DOHH2 (cell line): ENCODE measurements around the gene RSF1.

Experiments used
- H3F3A ChIP-seq: fragments of 200-600 bp; sonication (generic), shearing (Covaris generic); 2 replicates; pipeline ENCODE4 v1.6.0; 2016; ENCODE audit warnings: antibody characterized with exemption, mild to moderate bottlenecking; ENCODE audit not compliant: control insufficient read depth, insufficient read depth
- H3K27ac ChIP-seq: fragments of 200-600 bp; sonication (generic); 2 replicates; pipeline ENCODE4 v1.5.1; 2014; ENCODE audit warnings: low read depth, mild to moderate bottlenecking, low read length, moderate library complexity
- H3K27me3 ChIP-seq: fragments of 200-600 bp; sonication (generic); 2 replicates; pipeline ENCODE4 v1.6.1; 2014; ENCODE audit warnings: mild to moderate bottlenecking, low read length, mixed read lengths; ENCODE audit not compliant: control insufficient read depth
- H3K36me3 ChIP-seq: fragments of 200-600 bp; sonication (generic); 2 replicates; pipeline ENCODE4 v1.6.1; 2014; ENCODE audit warnings: mild to moderate bottlenecking, low read length, moderate library complexity, mixed read lengths; ENCODE audit not compliant: control insufficient read depth
- H3K4me1 ChIP-seq: fragments of 200-600 bp; sonication (generic); 2 replicates; pipeline ENCODE4 v1.6.1; 2014; ENCODE audit warnings: mild to moderate bottlenecking, low read length, mixed read lengths; ENCODE audit not compliant: control insufficient read depth
- H3K4me2 ChIP-seq: fragments of 200-600 bp; sonication (generic); 2 replicates; pipeline ENCODE4 v1.6.0; 2014; ENCODE audit warnings: mild to moderate bottlenecking, low read length, moderate library complexity
- H3K4me3 ChIP-seq: fragments of 200-600 bp; sonication (generic); 2 replicates; pipeline ENCODE4 v1.5.1; 2014; ENCODE audit warnings: mild to moderate bottlenecking, low read length, mixed read lengths
- H3K79me2 ChIP-seq: fragments of 200-600 bp; sonication (generic); 2 replicates; pipeline ENCODE4 v1.6.1; 2014; ENCODE audit warnings: mild to moderate bottlenecking, low read length, mixed read lengths; ENCODE audit not compliant: control insufficient read depth
- H3K9me2 ChIP-seq: fragments of 200-600 bp; sonication (generic); replicated peaks from 2 replicates; pipeline ENCODE4 v1.6.1; 2014; ENCODE audit warnings: mild to moderate bottlenecking, low read length, mixed read lengths; ENCODE audit not compliant: control insufficient read depth
- H3K9me3 ChIP-seq: fragments of 200-600 bp; sonication (generic); 2 replicates; pipeline ENCODE4 v1.6.1; 2014; ENCODE audit warnings: antibody characterized with exemption, low read length, mixed read lengths; ENCODE audit not compliant: control insufficient read depth, insufficient read depth
- H4K20me1 ChIP-seq: fragments of 200-600 bp; sonication (generic); 2 replicates; pipeline ENCODE4 v1.6.0; 2014; ENCODE audit warnings: low read depth, mild to moderate bottlenecking, antibody characterized with exemption, low read length, moderate library complexity; ENCODE audit not compliant: control insufficient read depth, insufficient read depth
- EZH2phosphoT487 ChIP-seq: fragments of 200-600 bp; sonication (generic); IDR thresholded peaks from 2 replicates; pipeline ENCODE4 v1.6.1; 2017; ENCODE audit warnings: borderline replicate concordance, mild to moderate bottlenecking, antibody characterized with exemption, low read length, moderate library complexity, mixed read lengths
- TF ChIP-seq, protein P1 (sequence below): fragments of 200-600 bp; sonication (generic); IDR thresholded peaks from one replicate; pipeline ENCODE4 v1.5.1; 2014; ENCODE audit warnings: antibody characterized with exemption, mild to moderate bottlenecking, low read depth, low read length; ENCODE audit not compliant: poor library complexity, severe bottlenecking

RSF1 gene

GRCh38 chr11:77779935-77780334, 40.6 kb downstream of the RSF1 start:
- Histone ChIP-seq H3K27ac (no peak overlapping the region), H3K79me2 (peaks cover 95% of the 10 kb centered on the region), H3K4me2 (no peak overlapping the region), H3K4me1 (peaks cover 20% of the 10 kb centered on the region), H3K9me2 (no peaks in the 10 kb centered on the region), H3K36me3 (peaks cover 18% of the 10 kb centered on the region), H3F3A (peaks cover 15% of the 10 kb centered on the region; the same call in 1 of the 2 replicates), H3K27me3 (no peaks in the 10 kb centered on the region), H3K4me3 (no peak overlapping the region), H3K9me3 (no peaks in the 10 kb centered on the region), H4K20me1 (peaks cover 47% of the 10 kb centered on the region)
- TF ChIP-seq EZH2phosphoT487 = no peak
- TF ChIP-seq, protein P1, sequence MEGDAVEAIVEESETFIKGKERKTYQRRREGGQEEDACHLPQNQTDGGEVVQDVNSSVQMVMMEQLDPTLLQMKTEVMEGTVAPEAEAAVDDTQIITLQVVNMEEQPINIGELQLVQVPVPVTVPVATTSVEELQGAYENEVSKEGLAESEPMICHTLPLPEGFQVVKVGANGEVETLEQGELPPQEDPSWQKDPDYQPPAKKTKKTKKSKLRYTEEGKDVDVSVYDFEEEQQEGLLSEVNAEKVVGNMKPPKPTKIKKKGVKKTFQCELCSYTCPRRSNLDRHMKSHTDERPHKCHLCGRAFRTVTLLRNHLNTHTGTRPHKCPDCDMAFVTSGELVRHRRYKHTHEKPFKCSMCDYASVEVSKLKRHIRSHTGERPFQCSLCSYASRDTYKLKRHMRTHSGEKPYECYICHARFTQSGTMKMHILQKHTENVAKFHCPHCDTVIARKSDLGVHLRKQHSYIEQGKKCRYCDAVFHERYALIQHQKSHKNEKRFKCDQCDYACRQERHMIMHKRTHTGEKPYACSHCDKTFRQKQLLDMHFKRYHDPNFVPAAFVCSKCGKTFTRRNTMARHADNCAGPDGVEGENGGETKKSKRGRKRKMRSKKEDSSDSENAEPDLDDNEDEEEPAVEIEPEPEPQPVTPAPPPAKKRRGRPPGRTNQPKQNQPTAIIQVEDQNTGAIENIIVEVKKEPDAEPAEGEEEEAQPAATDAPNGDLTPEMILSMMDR = no peak

DNA sequence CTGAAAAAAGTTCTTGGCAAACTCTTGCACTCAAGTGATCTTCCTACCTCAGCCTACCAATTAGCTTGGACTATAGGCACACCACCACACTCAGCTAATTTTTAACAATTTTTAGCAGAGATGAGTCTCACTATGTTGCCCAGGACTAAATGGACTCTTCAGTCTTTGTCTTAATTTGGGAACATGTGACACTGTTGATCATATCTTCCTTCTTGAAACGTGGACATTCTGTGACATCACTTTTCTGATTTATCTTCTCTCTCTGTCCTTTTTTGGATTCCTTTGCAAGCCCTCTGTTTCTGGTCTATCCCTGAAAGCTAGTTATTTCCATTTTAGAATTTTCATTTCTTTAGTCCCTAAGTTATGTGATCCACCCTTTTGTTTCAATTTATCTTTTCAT, 42.0 kb downstream of the RSF1 start:
- no peak overlapping the region for H3K27ac ChIP-seq
- H3K36me3 ChIP-seq = peaks cover 15% of the 10 kb centered on the region
- no peaks in the 10 kb centered on the region for H3K9me3 ChIP-seq
- peaks cover 9% of the 10 kb centered on the region for H3K4me1 ChIP-seq
- no peak overlapping the region for H3K4me2 ChIP-seq
- H3K4me3 ChIP-seq = no peak overlapping the region
- H3K79me2 ChIP-seq = peaks cover 94% of the 10 kb centered on the region
- H3K9me2 ChIP-seq = no peaks in the 10 kb centered on the region
- peaks cover 35% of the 10 kb centered on the region for H4K20me1 ChIP-seq
- no peaks in the 10 kb centered on the region for H3K27me3 ChIP-seq
- TF ChIP-seq, protein P1 = no peak
- no peak for TF ChIP-seq EZH2phosphoT487
- H3F3A ChIP-seq = peaks cover 5% of the 10 kb centered on the region; the same call in 1 of the 2 replicates

DNA sequence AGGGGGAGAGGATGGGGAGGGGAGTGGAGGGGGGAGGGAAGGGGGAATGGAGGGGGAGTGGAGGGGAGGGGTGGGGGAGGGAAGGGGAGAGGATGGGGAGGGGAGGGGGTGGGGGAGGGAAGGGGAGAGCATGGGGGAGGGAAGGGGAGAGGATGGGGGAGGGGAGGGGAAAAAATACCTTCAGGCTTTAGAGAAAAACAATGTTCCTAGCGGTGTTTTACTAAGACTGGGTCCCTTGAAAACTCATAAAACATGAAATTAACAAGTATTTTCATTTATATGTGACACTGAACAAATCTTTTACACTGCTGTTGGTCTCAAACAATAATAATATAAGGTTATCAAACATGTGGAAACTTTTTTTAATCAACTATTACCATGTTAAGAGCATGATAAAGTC, 42.4 kb downstream of the RSF1 start:
- H4K20me1 ChIP-seq = peaks cover 32% of the 10 kb centered on the region
- H3F3A ChIP-seq = peaks cover 5% of the 10 kb centered on the region; the same call in 1 of the 2 replicates
- H3K27ac ChIP-seq = no peak overlapping the region
- TF ChIP-seq, protein P1 = no peak
- TF ChIP-seq EZH2phosphoT487 = no peak
- H3K79me2 ChIP-seq = peaks cover 93% of the 10 kb centered on the region
- peaks cover 15% of the 10 kb centered on the region for H3K36me3 ChIP-seq
- H3K27me3 ChIP-seq = no peaks in the 10 kb centered on the region
- no peaks in the 10 kb centered on the region for H3K9me2 ChIP-seq
- no peaks in the 10 kb centered on the region for H3K9me3 ChIP-seq
- H3K4me3 ChIP-seq = no peak overlapping the region
- no peak overlapping the region for H3K4me2 ChIP-seq
- H3K4me1 ChIP-seq = peaks cover 4% of the 10 kb centered on the region
